ENCODE results near the gene FRMD6.

FRMD6 gene

DNA sequence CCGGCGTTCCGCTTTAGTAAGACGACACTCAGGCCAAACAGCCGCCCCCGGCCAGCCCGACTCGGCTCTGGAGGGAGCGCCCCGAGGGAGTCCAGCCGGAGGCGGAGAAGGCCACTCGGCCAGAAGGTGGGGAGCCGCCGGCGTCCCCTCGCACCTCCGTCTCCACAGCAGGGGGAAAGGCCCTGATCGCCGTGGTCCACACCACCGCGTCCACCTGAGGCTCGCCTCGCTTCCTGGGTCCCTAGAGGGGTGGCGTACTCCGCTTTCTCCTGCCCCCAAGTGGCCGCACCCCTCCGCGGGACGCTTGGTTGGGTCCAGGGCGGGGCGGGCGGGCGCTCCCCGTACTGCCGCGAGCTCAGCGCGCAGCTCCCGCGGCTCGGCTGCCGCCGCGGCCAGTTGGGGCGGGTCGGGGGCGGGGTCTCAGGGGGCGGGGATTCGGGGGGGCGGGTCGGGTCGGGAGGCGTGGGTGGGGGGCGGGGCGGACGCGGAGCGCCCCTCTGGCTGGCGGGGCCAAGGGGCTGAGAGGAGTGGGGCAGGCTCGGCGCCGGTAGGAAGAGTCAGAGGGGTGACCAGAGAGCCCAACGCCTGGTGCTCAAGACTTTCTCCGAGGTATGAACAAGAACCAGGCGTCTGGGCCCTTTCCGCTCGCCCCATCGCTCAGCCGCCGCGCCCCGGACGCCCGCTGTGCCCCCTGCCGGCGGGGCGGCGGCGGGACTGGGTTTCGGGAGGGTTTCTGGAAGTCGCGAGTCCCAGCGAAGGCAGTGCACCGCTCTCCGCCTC is at the start of gene FRMD6:
Gene FRMD6, plus strand, starts transcription at position 523 of the 780 bp plus-strand sequence. CDS start 37,927 bp downstream, outside the sequence.
- peak; percentile 71 for DNase-seq (ENCODE audit: low read depth)

- DNase-seq (ENCODE audit: low read depth) = no peak
These were observed 49.4 kb upstream of the FRMD6 start for GRCh38 chr14:51602310-51602709.

DNA sequence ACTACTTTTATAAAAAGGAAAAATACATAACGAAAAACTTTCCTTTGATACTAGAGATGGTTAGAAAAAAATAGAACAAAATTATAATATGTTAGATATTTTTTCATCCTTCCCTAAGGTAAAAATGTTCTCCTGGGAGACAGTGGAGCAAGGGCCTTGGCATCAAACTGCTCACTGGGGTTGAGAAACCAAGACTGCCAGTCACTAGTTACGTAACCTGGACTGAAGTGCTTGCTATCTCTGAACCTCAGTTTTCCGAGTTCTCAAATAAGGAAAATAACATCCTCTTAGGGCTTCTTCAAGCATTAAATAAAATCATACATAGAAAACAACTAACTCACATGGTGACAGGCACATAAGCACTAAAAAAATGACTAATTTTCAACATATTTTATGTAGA is 48.2 kb upstream of the FRMD6 start:
- no peak for DNase-seq (ENCODE audit: low read depth)

DNA sequence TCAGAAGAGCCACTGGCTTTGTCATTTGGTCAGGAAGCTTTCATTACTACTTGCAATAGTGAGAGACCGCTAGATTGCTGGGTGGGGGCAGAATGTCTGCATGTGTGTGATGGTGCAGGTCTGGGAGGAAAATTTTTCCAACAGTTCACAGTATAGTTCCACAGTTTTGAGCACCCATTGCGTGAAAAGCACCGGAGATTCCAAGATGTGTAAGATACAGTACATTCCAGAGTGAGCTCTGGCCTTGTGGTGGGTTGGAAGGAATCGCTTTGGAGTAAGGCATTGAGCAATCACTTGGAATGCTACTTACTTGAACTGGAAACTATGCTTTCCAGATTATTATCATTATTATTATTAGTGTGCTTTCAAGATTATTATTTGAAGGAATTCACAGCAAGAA is 47.6 kb upstream of the FRMD6 start:
- DNase-seq (ENCODE audit: low read depth) = no peak

- no peak for DNase-seq (ENCODE audit: low read depth)
These were observed 46.1 kb upstream of the FRMD6 start for GRCh38 chr14:51605575-51605974.

GRCh38 chr14:51607711-51608110 is 44.0 kb upstream of the FRMD6 start:
- DNase-seq (ENCODE audit: low read depth) = no peak

GRCh38 chr14:51609251-51609954 is 42.3 kb upstream of the FRMD6 start:
- DNase-seq (ENCODE audit: low read depth) = no peak

- DNase-seq (ENCODE audit: low read depth) = no peak
These were observed 41.8 kb upstream of the FRMD6 start for GRCh38 chr14:51609955-51610283.

DNA sequence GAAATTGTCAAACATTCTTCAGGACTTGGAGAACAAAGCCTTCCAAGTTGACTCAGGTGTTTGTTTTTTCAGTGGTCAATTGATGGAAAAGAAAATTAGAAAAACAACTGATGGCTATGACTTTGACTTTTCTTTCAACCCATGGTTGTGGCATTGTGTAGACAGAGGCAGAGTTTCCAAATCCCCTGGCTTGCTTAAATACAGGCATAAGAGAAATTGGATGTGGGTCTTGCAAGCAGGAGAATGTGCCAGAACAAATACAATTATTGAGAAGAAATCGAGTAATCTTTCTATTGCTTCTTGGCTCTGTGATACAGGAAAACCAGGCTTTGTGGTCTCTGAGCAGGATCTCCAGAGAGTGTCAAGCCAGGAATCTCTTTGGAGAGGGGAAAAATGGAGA is 40.9 kb upstream of the FRMD6 start:
- no peak for DNase-seq (ENCODE audit: low read depth)

DNA sequence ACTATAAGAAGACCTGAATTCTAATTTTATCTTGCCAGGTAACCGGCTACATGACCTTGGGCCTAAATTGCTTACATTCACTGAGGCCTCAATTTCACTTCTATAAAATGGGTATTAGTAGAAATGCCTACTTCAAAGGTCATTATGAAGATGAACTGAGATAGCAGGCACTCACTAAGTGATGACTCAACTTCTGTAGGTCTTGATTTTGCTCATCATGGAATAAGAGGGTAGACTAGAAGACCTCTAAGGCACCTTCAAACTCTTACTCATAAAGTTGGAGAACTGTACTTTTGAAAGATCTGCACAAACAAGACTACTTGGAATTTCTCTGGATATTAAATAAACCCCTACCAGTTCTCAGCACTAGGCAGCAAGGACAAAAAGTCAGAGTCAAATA is 39.3 kb upstream of the FRMD6 start:
- DNase-seq (ENCODE audit: low read depth) = no peak

DNA sequence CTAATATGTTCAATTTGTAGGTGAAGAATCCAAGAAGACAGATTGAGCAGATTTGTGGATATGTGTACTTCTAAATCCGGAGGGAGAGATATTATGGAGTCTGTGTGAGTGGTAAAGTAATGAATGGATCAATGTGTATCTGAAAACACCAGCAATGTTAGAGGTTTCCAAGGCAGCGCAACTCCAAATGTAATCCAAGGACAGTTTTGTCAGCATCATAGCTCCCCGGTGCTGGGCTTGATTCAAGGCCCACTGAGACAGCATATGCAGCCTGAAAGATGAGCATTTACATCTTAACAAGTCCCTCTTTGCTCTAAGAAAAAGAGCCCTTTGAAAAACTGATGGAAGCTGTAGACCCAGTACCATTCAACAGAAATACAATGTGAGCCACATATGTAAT is 38.3 kb upstream of the FRMD6 start:
- no peak for DNase-seq (ENCODE audit: low read depth)

DNA sequence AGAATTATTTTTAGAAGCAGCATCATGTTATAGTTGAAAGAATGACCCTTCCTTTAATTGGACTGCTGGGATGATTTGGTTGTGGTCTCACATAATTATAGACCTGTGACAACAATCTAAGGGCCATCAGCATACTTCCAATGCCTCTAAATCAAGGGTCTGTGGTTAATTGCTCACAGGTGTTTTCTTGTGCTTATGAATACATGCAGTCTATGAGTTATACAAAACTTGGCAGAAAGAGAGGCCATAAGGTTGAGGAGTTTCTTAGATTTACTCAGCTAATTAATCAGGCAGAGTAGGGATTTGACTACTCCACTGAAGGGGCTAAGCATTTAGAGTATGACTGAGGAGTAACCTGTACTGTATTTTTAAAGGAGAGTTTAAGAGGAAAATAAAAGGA is 37.0 kb upstream of the FRMD6 start:
- DNase-seq (ENCODE audit: low read depth) = no peak

DNA sequence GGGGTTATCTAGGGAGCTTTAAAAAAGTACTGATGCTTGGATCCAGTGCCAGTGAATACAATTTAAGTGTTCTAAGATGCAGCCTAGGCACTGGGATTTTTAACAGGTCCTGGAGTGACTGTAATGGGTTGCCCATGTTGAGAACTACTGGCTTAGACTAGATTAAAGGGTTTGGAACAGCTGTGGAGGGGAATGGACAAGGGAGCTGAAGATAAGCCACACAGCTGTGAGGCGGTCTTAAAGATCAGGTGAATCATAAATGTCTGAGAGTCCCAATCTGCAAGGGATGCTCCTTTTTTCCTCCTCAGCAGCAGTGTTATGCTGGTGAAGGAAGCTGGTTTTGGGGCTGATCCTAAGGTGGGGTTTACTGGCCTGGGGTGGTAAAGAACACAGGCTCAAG is 35.5 kb upstream of the FRMD6 start:
- DNase-seq (ENCODE audit: low read depth) = no peak

DNA sequence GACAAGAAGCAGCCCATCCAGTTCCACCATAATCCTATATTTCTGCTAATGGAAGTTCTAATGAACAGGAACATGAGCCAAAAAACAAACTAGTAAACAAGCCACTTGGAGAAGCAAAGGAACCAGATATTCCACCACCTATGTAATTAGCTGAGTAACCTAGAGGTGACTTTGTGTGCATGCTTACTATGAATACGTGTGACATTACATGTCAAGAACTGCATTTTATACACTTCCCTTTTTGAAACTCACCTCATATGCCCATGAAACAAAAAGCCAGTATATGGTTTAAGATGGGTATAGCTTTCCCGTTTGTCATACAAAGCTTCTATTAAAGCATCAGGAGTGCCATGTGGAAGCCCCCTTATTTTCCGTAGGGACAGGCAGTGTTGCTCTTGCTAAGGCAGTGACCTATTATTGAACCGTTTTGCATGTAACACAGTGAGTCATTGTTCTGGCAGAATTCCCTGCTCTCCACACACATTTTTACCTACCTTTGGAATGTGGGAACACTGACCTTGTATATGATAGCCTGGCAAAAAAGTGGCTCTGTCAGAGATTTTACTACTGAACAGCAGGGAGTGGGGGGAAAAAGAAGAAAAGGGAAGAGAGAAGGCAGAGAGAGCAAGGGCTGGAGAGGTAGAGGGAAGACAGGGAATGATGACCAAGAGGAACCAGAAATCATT is 34.8 kb upstream of the FRMD6 start:
- no peak for DNase-seq (ENCODE audit: low read depth)

GRCh38 chr14:51619561-51619960 is 32.1 kb upstream of the FRMD6 start:
- no peak for DNase-seq (ENCODE audit: low read depth)

DNA sequence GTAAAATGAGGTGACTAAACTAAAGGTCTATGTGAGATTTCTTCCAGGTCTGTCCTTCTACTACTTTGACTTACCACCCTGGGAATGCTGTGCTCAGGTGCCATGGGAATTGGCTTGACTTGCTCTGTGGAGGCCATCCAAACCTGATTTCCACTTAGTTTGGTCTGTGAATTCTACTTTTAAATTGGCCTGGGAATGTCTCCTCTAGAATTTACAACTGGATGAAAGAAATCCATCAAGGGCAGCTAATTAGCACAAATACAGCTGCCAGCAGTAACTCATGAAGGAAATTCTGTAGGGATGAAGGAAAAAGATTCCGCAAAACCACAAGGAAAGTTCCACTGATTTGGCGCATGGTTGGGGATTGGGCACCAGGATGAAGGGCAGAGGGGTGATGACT is 31.7 kb upstream of the FRMD6 start:
- DNase-seq (ENCODE audit: low read depth) = no peak

- no peak for DNase-seq (ENCODE audit: low read depth)
These were observed 30.1 kb upstream of the FRMD6 start for GRCh38 chr14:51621654-51622053.

GRCh38 chr14:51622376-51622775 is 29.3 kb upstream of the FRMD6 start:
- no peak for DNase-seq (ENCODE audit: low read depth)

- no peak for DNase-seq (ENCODE audit: low read depth)
These were observed 26.6 kb upstream of the FRMD6 start for GRCh38 chr14:51624955-51625569.

GRCh38 chr14:51626185-51626584 is 25.5 kb upstream of the FRMD6 start:
- DNase-seq (ENCODE audit: low read depth) = no peak

DNA sequence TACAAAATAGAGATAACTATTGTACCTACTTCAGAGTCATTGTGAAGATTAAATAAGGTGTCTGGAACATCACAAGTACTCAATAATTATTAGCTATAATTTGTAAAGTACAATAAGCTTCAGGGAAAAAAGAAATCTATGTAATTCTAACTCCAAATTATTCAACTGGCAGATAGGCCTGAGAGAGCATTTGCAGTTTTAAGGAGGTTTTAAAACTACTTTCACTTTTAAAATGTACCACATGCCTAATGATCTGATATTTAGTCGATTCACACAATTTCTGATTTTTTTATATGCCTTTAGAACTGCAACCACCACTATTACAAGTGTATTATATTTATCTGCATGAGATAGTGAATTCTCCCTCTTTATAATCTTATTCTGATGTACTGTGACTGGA is 24.9 kb upstream of the FRMD6 start:
- no peak for DNase-seq (ENCODE audit: low read depth)

DNA sequence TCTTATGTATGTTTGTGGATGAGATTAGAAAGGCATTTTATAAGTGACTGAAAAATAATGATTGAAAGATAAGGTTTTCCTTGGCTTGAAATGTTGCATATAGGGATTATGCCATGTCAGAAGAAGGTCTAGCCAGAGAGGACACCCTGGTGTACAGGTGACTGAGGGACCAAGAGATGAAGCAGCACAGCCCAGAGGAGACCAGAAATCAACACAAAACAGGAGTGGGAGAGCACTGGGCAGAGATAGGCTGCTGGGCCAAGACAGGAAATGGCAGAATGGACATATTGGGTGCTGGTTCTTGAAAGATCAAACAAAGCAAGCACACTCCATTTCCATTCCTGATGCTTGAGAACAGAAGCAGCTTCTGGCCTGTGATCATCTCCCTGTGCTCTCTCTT is 24.4 kb upstream of the FRMD6 start:
- no peak for DNase-seq (ENCODE audit: low read depth)

GRCh38 chr14:51628238-51628637 is 23.5 kb upstream of the FRMD6 start:
- DNase-seq (ENCODE audit: low read depth) = no peak

Measured in stimulated activated CD8-positive, alpha-beta memory T cell treated with anti-CD3 and anti-CD28 coated beads, Interleukin-4, amount 100 ng/mL, for 24 hours (primary cell).